ENCODE results near the gene AGBL1.

AGBL1 gene

GRCh38 chr15:86863226-86863915, 783.7 kb downstream of the AGBL1 start:
- Histone ChIP-seq H3K79me2 (ENCODE audit: insufficient read depth, low read length) (no peaks in the 10 kb centered on the region), H3K27me3 (ENCODE audit: insufficient read depth, low read length, poor library complexity) (no peaks in the 10 kb centered on the region), H3K4me2 (ENCODE audit: insufficient read depth, low read length) (no peak overlapping the region), H3K4me1 (ENCODE audit: insufficient read depth, low read length) (no peaks in the 10 kb centered on the region), H3K4me3 (ENCODE audit: low read depth in 1 of 2, low read length in 2 of 2) (no peak overlapping the region), H3K36me3 (ENCODE audit: insufficient read depth, low read length) (no peaks in the 10 kb centered on the region), H3K27ac (ENCODE audit: low read length) (no peak overlapping the region), H3K9ac (ENCODE audit: low read depth, low read length) (no peak overlapping the region), H3K9me3 (ENCODE audit: insufficient read depth, low read length, severe bottlenecking) (no peaks in the 10 kb centered on the region), H4K20me1 (ENCODE audit: insufficient read depth, low read length) (no peaks in the 10 kb centered on the region), H2AFZ (ENCODE audit: low read depth, low read length) (no peak overlapping the region)
- no peak for DNase-seq
- TF ChIP-seq EZH2 (IDR thresholded peaks at IDR 0.05; ENCODE audit: borderline replicate concordance, low read depth, low read length, severe bottlenecking), result no peak
- ATAC-seq (ENCODE audit: insufficient read depth, low read depth), result no peak

GRCh38 chr15:86865920-86866319, 786.2 kb downstream of the AGBL1 start:
- H3K4me1 ChIP-seq (ENCODE audit: insufficient read depth, low read length), result no peaks in the 10 kb centered on the region
- no peak for DNase-seq
- H4K20me1 ChIP-seq (ENCODE audit: insufficient read depth, low read length), result no peaks in the 10 kb centered on the region
- H3K4me2 ChIP-seq (ENCODE audit: insufficient read depth, low read length), result no peak overlapping the region
- no peak for ATAC-seq (ENCODE audit: insufficient read depth, low read depth)
- H3K9me3 ChIP-seq (ENCODE audit: insufficient read depth, low read length, severe bottlenecking), result no peaks in the 10 kb centered on the region
- no peaks in the 10 kb centered on the region for H3K27me3 ChIP-seq (ENCODE audit: insufficient read depth, low read length, poor library complexity)
- no peak overlapping the region for H3K4me3 ChIP-seq (ENCODE audit: low read depth in 1 of 2, low read length in 2 of 2)
- no peak overlapping the region for H3K9ac ChIP-seq (ENCODE audit: low read depth, low read length)
- no peak overlapping the region for H3K27ac ChIP-seq (ENCODE audit: low read length)
- no peak for TF ChIP-seq CTCF (IDR thresholded peaks at IDR 0.05; ENCODE audit: borderline replicate concordance, extremely low read depth, low read length, poor library complexity, severe bottlenecking)
- TF ChIP-seq EZH2 (IDR thresholded peaks at IDR 0.05; ENCODE audit: borderline replicate concordance, low read depth, low read length, severe bottlenecking), result no peak
- no peaks in the 10 kb centered on the region for H3K79me2 ChIP-seq (ENCODE audit: insufficient read depth, low read length)
- no peak overlapping the region for H2AFZ ChIP-seq (ENCODE audit: low read depth, low read length)
- H3K36me3 ChIP-seq (ENCODE audit: insufficient read depth, low read length), result no peaks in the 10 kb centered on the region

- H3K4me1 ChIP-seq (ENCODE audit: insufficient read depth, low read length), result no peaks in the 10 kb centered on the region
- H3K27me3 ChIP-seq (ENCODE audit: insufficient read depth, low read length, poor library complexity), result no peaks in the 10 kb centered on the region
- H3K79me2 ChIP-seq (ENCODE audit: insufficient read depth, low read length), result no peaks in the 10 kb centered on the region
- TF ChIP-seq EZH2 (IDR thresholded peaks at IDR 0.05; ENCODE audit: borderline replicate concordance, low read depth, low read length, severe bottlenecking) (no peak), CTCF (IDR thresholded peaks at IDR 0.05; ENCODE audit: borderline replicate concordance, extremely low read depth, low read length, poor library complexity, severe bottlenecking) (no peak)
- no peak for DNase-seq
- no peaks in the 10 kb centered on the region for H4K20me1 ChIP-seq (ENCODE audit: insufficient read depth, low read length)
- H3K9me3 ChIP-seq (ENCODE audit: insufficient read depth, low read length, severe bottlenecking), result no peaks in the 10 kb centered on the region
- H3K27ac ChIP-seq (ENCODE audit: low read length), result no peak overlapping the region
- no peak overlapping the region for H3K4me3 ChIP-seq (ENCODE audit: low read depth in 1 of 2, low read length in 2 of 2)
- no peak overlapping the region for H3K9ac ChIP-seq (ENCODE audit: low read depth, low read length)
- no peak for ATAC-seq (ENCODE audit: insufficient read depth, low read depth)
- H3K4me2 ChIP-seq (ENCODE audit: insufficient read depth, low read length), result no peak overlapping the region
- no peaks in the 10 kb centered on the region for H3K36me3 ChIP-seq (ENCODE audit: insufficient read depth, low read length)
- H2AFZ ChIP-seq (ENCODE audit: low read depth, low read length), result no peak overlapping the region
Observed at GRCh38 chr15:86870846-86871245, 791.2 kb downstream of the AGBL1 start.

- TF ChIP-seq EZH2 (IDR thresholded peaks at IDR 0.05; ENCODE audit: borderline replicate concordance, low read depth, low read length, severe bottlenecking) (no peak), CTCF (IDR thresholded peaks at IDR 0.05; ENCODE audit: borderline replicate concordance, extremely low read depth, low read length, poor library complexity, severe bottlenecking) (no peak)
- no peak for DNase-seq
- ATAC-seq (ENCODE audit: insufficient read depth, low read depth), result no peak
- no peak overlapping the region for H3K27ac ChIP-seq (ENCODE audit: low read length)
- no peaks in the 10 kb centered on the region for H3K27me3 ChIP-seq (ENCODE audit: insufficient read depth, low read length, poor library complexity)
- H3K79me2 ChIP-seq (ENCODE audit: insufficient read depth, low read length), result no peaks in the 10 kb centered on the region
- no peak overlapping the region for H2AFZ ChIP-seq (ENCODE audit: low read depth, low read length)
- H3K36me3 ChIP-seq (ENCODE audit: insufficient read depth, low read length), result no peaks in the 10 kb centered on the region
- H3K4me1 ChIP-seq (ENCODE audit: insufficient read depth, low read length), result no peaks in the 10 kb centered on the region
- no peak overlapping the region for H3K4me3 ChIP-seq (ENCODE audit: low read depth in 1 of 2, low read length in 2 of 2)
- no peaks in the 10 kb centered on the region for H3K9me3 ChIP-seq (ENCODE audit: insufficient read depth, low read length, severe bottlenecking)
- H4K20me1 ChIP-seq (ENCODE audit: insufficient read depth, low read length), result no peaks in the 10 kb centered on the region
- no peak overlapping the region for H3K4me2 ChIP-seq (ENCODE audit: insufficient read depth, low read length)
- no peak overlapping the region for H3K9ac ChIP-seq (ENCODE audit: low read depth, low read length)
Observed at GRCh38 chr15:86871964-86872363, 792.3 kb downstream of the AGBL1 start.

Data from DND-41 (cell line).